Measurements from ENCODE around the gene PTGS1. TPM values are rescaled to one million over a fixed set of nuclear protein-coding genes. Genes with fewer than 3 reads are reported as not detected.

The PTGS1 gene
- total and polyA plus RNA-seq, 2 of the 8 experiments (the other 6 are each of a cell fraction or from before 2014, with no cell fraction given) = 1.1 to 1.9 TPM

- no peak for TF ChIP-seq GABPA (IDR thresholded peaks at IDR 0.05; ENCODE audit: borderline replicate concordance, insufficient read depth, low read length)
- TF ChIP-seq TAF7 (optimal IDR thresholded peaks at IDR 0.05; ENCODE audit: borderline replicate concordance, low read depth, low read length) = no peak
- no peak for TF ChIP-seq POU5F1 (IDR thresholded peaks at IDR 0.05; ENCODE audit: low read depth, low read length)
Measured at GRCh38 chr9:122339579-122339978, 31.2 kb upstream of the PTGS1 start (continued).

Data from H1 (cell line).